PFSK-1 (cell line): Measurements from ENCODE around the gene TFDP2.

Experiments
- FOXP2 ChIP-seq: optimal IDR thresholded peaks from 2 replicates; pipeline ENCODE3; 2011; ENCODE audit warnings: borderline replicate concordance, control low read depth, inconsistent platforms; ENCODE audit not compliant: insufficient read depth; ENCODE audit errors: extremely low read length, extremely low read depth
- POLR2AphosphoS5 ChIP-seq: IDR thresholded peaks from 2 replicates; pipeline ENCODE4 v1.6.1; 2012; ENCODE audit warnings: low read depth, mild to moderate bottlenecking, control low read depth, low read length, moderate library complexity
- REST ChIP-seq, 2 experiments: IDR thresholded peaks; 2 replicates each; pipeline versions ENCODE4 v1.6.1 to v1.8.0; 2011 to 2012; ENCODE audit warnings: low read depth in 2 of 2, low read length in 2 of 2, control low read depth in 1 of 2, inconsistent platforms in 1 of 2, mild to moderate bottlenecking in 1 of 2, moderate library complexity in 1 of 2; ENCODE audit not compliant: insufficient read depth in 1 of 2
- SIN3A ChIP-seq: IDR thresholded peaks from 2 replicates; pipeline ENCODE4 v1.6.1; 2012; ENCODE audit warnings: mild to moderate bottlenecking, low read length, moderate library complexity, borderline replicate concordance; ENCODE audit not compliant: insufficient read depth
- TAF1 ChIP-seq: IDR thresholded peaks from 2 replicates; pipeline ENCODE4 v1.6.1; 2012; ENCODE audit warnings: low read length, control low read depth, borderline replicate concordance; ENCODE audit not compliant: insufficient read depth

Gene TFDP2

GRCh38 chr3:142064454-142064853, 84.9 kb downstream of the TFDP2 start:
- TF ChIP-seq SIN3A (no peak), POLR2AphosphoS5 (no peak), TAF1 (no peak)

GRCh38 chr3:142057331-142057725, 92.0 kb downstream of the TFDP2 start:
- no peak for TF ChIP-seq SIN3A
- no peak for TF ChIP-seq FOXP2
- TF ChIP-seq TAF1, result no peak
- no peak for TF ChIP-seq REST (IDR thresholded peaks at IDR 0.05; ENCODE audit: insufficient read depth in 1 of 2, low read depth in 2 of 2, low read length in 2 of 2)
- TF ChIP-seq POLR2AphosphoS5, result no peak

GRCh38 chr3:142056656-142057330, 92.6 kb downstream of the TFDP2 start:
- TF ChIP-seq REST (IDR thresholded peaks at IDR 0.05; ENCODE audit: insufficient read depth in 1 of 2, low read depth in 2 of 2, low read length in 2 of 2) (no peak), SIN3A (no peak), FOXP2 (no peak), TAF1 (no peak), POLR2AphosphoS5 (no peak)

- TF ChIP-seq TAF1 (no peak), REST (IDR thresholded peaks at IDR 0.05; ENCODE audit: insufficient read depth in 1 of 2, low read depth in 2 of 2, low read length in 2 of 2) (no peak), POLR2AphosphoS5 (no peak), SIN3A (no peak), FOXP2 (no peak)
Measured at GRCh38 chr3:142053835-142054234, 95.5 kb downstream of the TFDP2 start.

GRCh38 chr3:142053244-142053643, 96.1 kb downstream of the TFDP2 start:
- TF ChIP-seq POLR2AphosphoS5, result no peak
- no peak for TF ChIP-seq SIN3A

GRCh38 chr3:142051351-142051750, 98.0 kb downstream of the TFDP2 start:
- no peak for TF ChIP-seq FOXP2
- TF ChIP-seq POLR2AphosphoS5, result no peak
- no peak for TF ChIP-seq TAF1
- no peak for TF ChIP-seq SIN3A
- no peak for TF ChIP-seq REST (IDR thresholded peaks at IDR 0.05; ENCODE audit: insufficient read depth in 1 of 2, low read depth in 2 of 2, low read length in 2 of 2)
